NT2/D1 (cell line): Measurements from ENCODE around the gene ROR1.

Experiments
- DNase-seq: peaks from one replicate; pipeline ENCODE4 v3.0.0-alpha.2; 2011; ENCODE audit warnings: low read depth, low spot score
- H3K27me3 ChIP-seq: 2 replicates; pipeline ENCODE4 v1.6.0; 2011; ENCODE audit warnings: mild to moderate bottlenecking; ENCODE audit not compliant: insufficient read length, insufficient read depth
- H3K36me3 ChIP-seq: 2 replicates; pipeline ENCODE4 v1.6.1; 2011; ENCODE audit warnings: mild to moderate bottlenecking, low read length, mixed read lengths; ENCODE audit not compliant: insufficient read depth, insufficient read length
- H3K4me1 ChIP-seq: 2 replicates; pipeline ENCODE4 v1.5.1; 2011; ENCODE audit not compliant: insufficient read depth, insufficient read length
- H3K4me3 ChIP-seq: 2 replicates; pipeline ENCODE4 v1.5.1; 2011; ENCODE audit warnings: low read depth; ENCODE audit not compliant: insufficient read length
- H3K9ac ChIP-seq: 2 replicates; pipeline ENCODE4 v1.6.0; 2011; ENCODE audit warnings: low read depth; ENCODE audit not compliant: insufficient read length
- H3K9me3 ChIP-seq: 2 replicates; pipeline ENCODE4 v1.5.1; 2011; ENCODE audit warnings: mild to moderate bottlenecking, low read length; ENCODE audit not compliant: insufficient read depth
- SUZ12 ChIP-seq: IDR thresholded peaks from 2 replicates; pipeline ENCODE4 v1.6.1; 2011; ENCODE audit not compliant: insufficient read length, insufficient read depth; ENCODE audit errors: extremely low read depth
- YY1 ChIP-seq: IDR thresholded peaks from 2 replicates; pipeline ENCODE4 v1.6.1; 2011; ENCODE audit not compliant: insufficient read length, insufficient read depth
- ZNF274 ChIP-seq: IDR thresholded peaks from 2 replicates; pipeline ENCODE4 v1.6.1; 2011; ENCODE audit warnings: mild to moderate bottlenecking, low read depth, low read length

Gene ROR1

DNA sequence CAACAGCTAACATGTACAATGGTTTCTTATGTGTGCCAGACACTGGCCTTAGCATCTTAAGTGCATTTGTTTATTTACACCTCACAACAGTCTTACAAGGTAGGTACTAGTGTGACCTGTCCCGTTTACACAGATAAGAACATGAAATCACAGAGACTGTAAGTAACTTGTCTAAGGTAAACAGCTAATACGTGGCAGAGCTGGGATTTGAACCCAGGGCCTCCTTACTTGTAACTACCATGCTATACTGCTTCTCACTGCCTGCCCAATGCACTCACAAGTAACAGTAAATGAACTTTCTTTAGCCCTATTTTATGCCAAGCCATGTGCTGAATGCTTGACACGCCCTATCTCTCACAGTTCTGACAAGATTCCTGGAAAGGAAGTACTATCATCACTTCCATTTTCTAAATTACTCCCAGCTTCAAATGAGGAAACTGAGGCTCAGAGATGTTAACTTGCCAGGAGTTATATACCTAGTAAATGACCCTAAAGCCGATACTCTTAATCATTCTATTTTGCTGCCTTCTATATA is 25.7 kb upstream of the ROR1 start:
- no peak overlapping the region for H3K9ac ChIP-seq
- H3K4me3 ChIP-seq, result no peak overlapping the region
- no peaks in the 10 kb centered on the region for H3K36me3 ChIP-seq
- no peak for DNase-seq
- no peaks in the 10 kb centered on the region for H3K27me3 ChIP-seq
- peaks cover 12% of the 10 kb centered on the region for H3K4me1 ChIP-seq
- TF ChIP-seq ZNF274, result no peak
- no peak for TF ChIP-seq YY1
- TF ChIP-seq SUZ12, result no peak
- no peaks in the 10 kb centered on the region for H3K9me3 ChIP-seq

DNA sequence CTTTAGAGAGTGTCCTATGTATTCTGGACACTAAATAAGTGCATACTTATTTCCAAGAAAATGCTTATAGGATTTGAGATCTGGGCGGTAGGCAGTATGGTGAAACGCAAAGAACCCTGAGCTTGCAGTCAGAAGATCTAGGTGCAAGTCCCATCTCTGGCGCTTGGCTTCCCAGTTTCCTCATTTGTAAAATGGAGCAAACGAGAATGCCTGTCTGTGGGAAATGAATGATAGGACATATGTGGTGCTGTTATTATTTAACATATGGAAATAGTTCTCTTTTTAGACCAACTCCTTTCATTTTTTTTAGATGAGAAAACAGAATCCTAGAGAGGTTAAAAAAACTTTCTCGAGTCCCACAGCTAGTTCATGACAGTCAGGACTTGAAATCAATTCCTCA is 25.2 kb upstream of the ROR1 start:
- peaks cover 12% of the 10 kb centered on the region for H3K4me1 ChIP-seq
- no peak for TF ChIP-seq YY1
- no peak for TF ChIP-seq SUZ12
- TF ChIP-seq ZNF274, result no peak
- H3K27me3 ChIP-seq, result no peaks in the 10 kb centered on the region
- no peaks in the 10 kb centered on the region for H3K9me3 ChIP-seq
- no peak overlapping the region for H3K4me3 ChIP-seq
- no peak overlapping the region for H3K9ac ChIP-seq
- no peak for DNase-seq
- no peaks in the 10 kb centered on the region for H3K36me3 ChIP-seq

DNA sequence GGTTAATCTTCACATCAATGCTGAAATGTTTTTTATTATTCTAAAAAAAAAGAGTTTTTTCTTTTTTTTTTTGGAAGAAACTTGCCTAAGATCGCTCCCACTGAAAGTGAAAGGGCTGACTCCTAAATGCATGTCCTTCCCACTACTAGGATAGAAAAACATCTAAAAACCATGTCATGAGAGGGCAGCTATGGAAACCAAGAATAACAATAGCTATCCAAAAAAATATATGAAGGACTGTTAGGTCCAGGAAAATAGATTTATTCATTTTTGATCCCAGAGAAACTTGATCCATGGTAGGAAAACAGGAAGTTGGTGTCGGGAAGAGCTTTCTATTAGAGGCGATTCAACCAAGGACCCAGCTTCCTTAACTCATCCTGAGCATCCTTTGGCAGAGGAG is 23.1 kb upstream of the ROR1 start:
- H3K4me1 ChIP-seq, result peaks cover 12% of the 10 kb centered on the region
- no peak overlapping the region for H3K4me3 ChIP-seq
- no peaks in the 10 kb centered on the region for H3K27me3 ChIP-seq
- H3K9me3 ChIP-seq, result no peaks in the 10 kb centered on the region
- no peaks in the 10 kb centered on the region for H3K36me3 ChIP-seq
- TF ChIP-seq SUZ12 (no peak), ZNF274 (no peak), YY1 (no peak)
- H3K9ac ChIP-seq, result no peak overlapping the region
- no peak for DNase-seq

DNA sequence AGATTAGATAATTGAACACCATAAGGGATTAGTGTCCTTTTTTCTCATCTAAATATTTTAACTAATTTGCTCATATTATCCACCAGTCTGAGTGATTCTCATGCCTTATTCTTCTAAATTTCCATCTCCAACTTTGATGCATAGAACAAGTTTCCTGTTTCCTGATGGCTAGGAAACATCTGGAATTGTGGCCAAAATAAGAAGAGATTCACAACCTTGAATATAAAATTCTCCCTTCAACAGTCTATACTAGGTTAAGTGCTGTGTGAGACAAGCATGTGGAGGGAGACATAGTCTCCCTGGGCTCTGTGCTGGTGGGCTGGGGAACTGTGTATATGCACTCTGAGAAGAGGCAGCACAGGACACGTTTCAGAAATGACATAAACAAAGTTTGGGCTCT is 21.6 kb upstream of the ROR1 start:
- peaks cover 3% of the 10 kb centered on the region for H3K4me1 ChIP-seq
- no peak for TF ChIP-seq ZNF274
- no peaks in the 10 kb centered on the region for H3K9me3 ChIP-seq
- no peaks in the 10 kb centered on the region for H3K27me3 ChIP-seq
- H3K36me3 ChIP-seq, result no peaks in the 10 kb centered on the region
- DNase-seq, result no peak
- H3K9ac ChIP-seq, result no peak overlapping the region
- H3K4me3 ChIP-seq, result no peak overlapping the region

DNA sequence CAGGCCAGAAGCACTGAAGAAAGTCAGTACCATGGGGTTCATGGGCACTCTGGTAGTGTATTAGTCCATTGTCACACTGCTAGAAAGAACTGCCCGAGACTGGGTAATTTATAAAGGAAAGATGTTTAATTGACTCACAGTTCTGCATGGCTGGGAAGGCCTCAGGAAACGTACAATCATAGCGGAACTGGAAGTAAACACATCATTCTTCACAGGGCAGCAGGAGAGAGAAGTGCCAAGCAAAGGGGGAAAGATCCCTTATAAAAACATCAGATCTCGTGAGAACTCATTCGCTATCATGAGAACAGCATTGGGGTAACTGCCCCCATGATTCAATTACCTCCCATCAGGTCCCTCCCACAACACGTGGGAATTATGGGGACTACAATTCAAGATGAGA is 20.2 kb upstream of the ROR1 start:
- Histone ChIP-seq H3K4me1 (no peaks in the 10 kb centered on the region), H3K4me3 (no peak overlapping the region), H3K9ac (no peak overlapping the region), H3K36me3 (no peaks in the 10 kb centered on the region), H3K27me3 (no peaks in the 10 kb centered on the region), H3K9me3 (no peaks in the 10 kb centered on the region)
- TF ChIP-seq YY1 (no peak), SUZ12 (no peak), ZNF274 (no peak)
- DNase-seq, result no peak

DNA sequence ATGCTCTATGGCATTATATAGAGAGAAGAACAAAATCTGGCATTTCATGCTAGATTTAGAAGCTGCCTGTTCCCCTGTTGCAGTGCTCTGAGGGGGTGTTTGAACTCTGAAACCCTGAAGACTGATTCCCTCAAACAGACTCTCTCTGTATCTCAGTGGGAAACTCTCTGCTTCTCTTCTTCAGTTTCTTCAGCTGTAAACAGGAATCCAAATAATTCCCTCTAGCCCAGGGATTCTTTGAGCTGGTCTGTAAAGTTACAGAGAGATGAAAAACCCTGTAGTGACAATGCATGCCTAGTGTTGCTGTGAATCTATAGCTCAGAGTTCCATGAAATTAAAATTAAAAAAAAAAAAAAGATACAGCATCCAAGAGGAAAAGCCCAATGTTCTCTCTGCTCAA is 17.0 kb upstream of the ROR1 start:
- Histone ChIP-seq H3K36me3 (no peaks in the 10 kb centered on the region), H3K9ac (no peak overlapping the region), H3K4me3 (no peak overlapping the region), H3K27me3 (no peaks in the 10 kb centered on the region), H3K4me1 (no peaks in the 10 kb centered on the region), H3K9me3 (no peaks in the 10 kb centered on the region)
- no peak for DNase-seq
- TF ChIP-seq SUZ12 (no peak), YY1 (no peak), ZNF274 (no peak)

DNA sequence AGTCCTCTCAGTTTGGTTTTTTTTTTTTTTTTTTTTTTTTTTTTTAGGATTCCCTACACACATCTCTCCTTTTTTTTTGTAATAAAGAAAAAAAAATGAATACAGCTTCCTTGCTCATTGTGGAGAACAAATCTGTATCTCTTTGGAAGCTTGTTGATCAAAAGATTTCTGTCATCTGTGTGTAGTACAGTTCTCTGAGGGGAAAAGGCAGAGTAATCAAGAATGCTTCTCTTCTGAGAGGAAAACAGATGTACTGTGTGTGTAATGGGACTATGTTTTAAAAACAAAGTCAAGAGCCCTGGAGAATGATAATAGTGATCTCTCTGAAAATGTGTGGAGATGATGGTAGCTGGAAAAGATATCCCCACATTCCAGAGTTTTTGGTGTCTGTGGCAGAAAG is 16.5 kb upstream of the ROR1 start:
- TF ChIP-seq YY1 (no peak), SUZ12 (no peak), ZNF274 (no peak)
- Histone ChIP-seq H3K4me3 (no peak overlapping the region), H3K9ac (no peak overlapping the region), H3K9me3 (no peaks in the 10 kb centered on the region), H3K4me1 (no peaks in the 10 kb centered on the region), H3K27me3 (no peaks in the 10 kb centered on the region), H3K36me3 (no peaks in the 10 kb centered on the region)
- DNase-seq, result no peak

DNA sequence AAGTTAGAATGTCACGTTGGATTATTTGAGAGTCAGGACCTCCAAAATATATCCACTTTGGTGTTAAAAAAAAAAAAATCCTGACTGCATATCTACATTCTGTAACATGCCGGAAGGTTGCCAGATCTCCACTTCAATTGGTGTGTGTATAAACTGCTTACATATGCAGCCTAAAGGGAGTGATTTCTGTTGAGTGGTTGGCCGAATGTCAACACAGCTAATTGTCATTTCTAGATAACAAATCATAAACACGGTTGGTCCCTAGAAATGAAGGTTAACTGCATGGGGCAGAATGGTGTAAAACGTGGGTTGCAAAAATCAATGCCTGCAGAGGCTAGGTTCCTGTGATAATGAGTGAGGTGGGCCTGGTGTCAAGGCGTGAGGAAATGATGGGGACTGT is 15.0 kb upstream of the ROR1 start:
- no peak overlapping the region for H3K9ac ChIP-seq
- no peak for TF ChIP-seq YY1
- no peak for TF ChIP-seq SUZ12
- no peaks in the 10 kb centered on the region for H3K4me1 ChIP-seq
- no peaks in the 10 kb centered on the region for H3K36me3 ChIP-seq
- no peaks in the 10 kb centered on the region for H3K9me3 ChIP-seq
- no peaks in the 10 kb centered on the region for H3K27me3 ChIP-seq
- no peak for DNase-seq
- no peak overlapping the region for H3K4me3 ChIP-seq
